ENCODE data around the gene SIVA1. TPM values are rescaled to one million over a fixed set of nuclear protein-coding genes. Genes with fewer than 3 reads are reported as not detected.
"Not testable (repeated sequence)": the region's sequence is repeated elsewhere in the genome, so short reads cannot be mapped to it uniquely, and the experiment has no call there.

SIVA1 gene
- total RNA-seq, 1 donor from 2014 or later = 219 TPM

- DNase-seq (ENCODE audit: extremely low read depth, low read depth, low spot score) = no peak
Measured at GRCh38 chr14:104718871-104719270, 34.1 kb upstream of the SIVA1 start.

GRCh38 chr14:104719343-104719742 is 33.6 kb upstream of the SIVA1 start:
- DNase-seq (ENCODE audit: extremely low read depth, low read depth, low spot score) = no peak

- DNase-seq (ENCODE audit: extremely low read depth, low read depth, low spot score) = no peak
Measured at GRCh38 chr14:104721505-104722431, 31.2 kb upstream of the SIVA1 start.

GRCh38 chr14:104722938-104723650 is 29.9 kb upstream of the SIVA1 start:
- no peak for DNase-seq (ENCODE audit: extremely low read depth, low read depth, low spot score)

GRCh38 chr14:104723651-104724406 is 29.1 kb upstream of the SIVA1 start, which contains the start of gene ADSS1:
TSS of gene ADSS1 (plus strand) at chr14:104724229. CDS start at chr14:104724271, 42 bp downstream.
- DNase-seq (ENCODE audit: extremely low read depth, low read depth, low spot score) = no peak

- DNase-seq (ENCODE audit: extremely low read depth, low read depth, low spot score) = no peak
Measured at GRCh38 chr14:104724407-104724980, 28.5 kb upstream of the SIVA1 start.

GRCh38 chr14:104724981-104725771 is 27.8 kb upstream of the SIVA1 start:
- no peak for DNase-seq (ENCODE audit: extremely low read depth, low read depth, low spot score)

- DNase-seq (ENCODE audit: extremely low read depth, low read depth, low spot score) = no peak
Measured at GRCh38 chr14:104725772-104726548, 27.0 kb upstream of the SIVA1 start.

GRCh38 chr14:104726600-104727451 is 26.1 kb upstream of the SIVA1 start:
- DNase-seq (ENCODE audit: extremely low read depth, low read depth, low spot score) = no peak

GRCh38 chr14:104728631-104729030 is 24.3 kb upstream of the SIVA1 start:
- DNase-seq (ENCODE audit: extremely low read depth, low read depth, low spot score) = no peak

- not testable (repeated sequence) for DNase-seq (ENCODE audit: extremely low read depth, low read depth, low spot score)
Measured at GRCh38 chr14:104729176-104729834, 23.6 kb upstream of the SIVA1 start.

GRCh38 chr14:104729835-104730181 is 23.1 kb upstream of the SIVA1 start:
- no peak for DNase-seq (ENCODE audit: extremely low read depth, low read depth, low spot score)

GRCh38 chr14:104730487-104730886 is 22.5 kb upstream of the SIVA1 start:
- DNase-seq (ENCODE audit: extremely low read depth, low read depth, low spot score) = no peak

- no peak for DNase-seq (ENCODE audit: extremely low read depth, low read depth, low spot score)
Measured at GRCh38 chr14:104731320-104732294, 21.3 kb upstream of the SIVA1 start.

- no peak for DNase-seq (ENCODE audit: extremely low read depth, low read depth, low spot score)
Measured at GRCh38 chr14:104732355-104732804, 20.6 kb upstream of the SIVA1 start.

GRCh38 chr14:104732931-104733681 is 19.8 kb upstream of the SIVA1 start:
- DNase-seq (ENCODE audit: extremely low read depth, low read depth, low spot score) = no peak

Data from glomerular endothelial cell (primary cell).